GM19035 (cell line): ENCODE results near the gene FBN1.

Experiments
- ATAC-seq: cut with Tn5 transposase; IDR thresholded peaks from one replicate; pipeline ENCODE4 v1.9.1; 2021; ENCODE audit not compliant: unreplicated experiment

The FBN1 gene

DNA sequence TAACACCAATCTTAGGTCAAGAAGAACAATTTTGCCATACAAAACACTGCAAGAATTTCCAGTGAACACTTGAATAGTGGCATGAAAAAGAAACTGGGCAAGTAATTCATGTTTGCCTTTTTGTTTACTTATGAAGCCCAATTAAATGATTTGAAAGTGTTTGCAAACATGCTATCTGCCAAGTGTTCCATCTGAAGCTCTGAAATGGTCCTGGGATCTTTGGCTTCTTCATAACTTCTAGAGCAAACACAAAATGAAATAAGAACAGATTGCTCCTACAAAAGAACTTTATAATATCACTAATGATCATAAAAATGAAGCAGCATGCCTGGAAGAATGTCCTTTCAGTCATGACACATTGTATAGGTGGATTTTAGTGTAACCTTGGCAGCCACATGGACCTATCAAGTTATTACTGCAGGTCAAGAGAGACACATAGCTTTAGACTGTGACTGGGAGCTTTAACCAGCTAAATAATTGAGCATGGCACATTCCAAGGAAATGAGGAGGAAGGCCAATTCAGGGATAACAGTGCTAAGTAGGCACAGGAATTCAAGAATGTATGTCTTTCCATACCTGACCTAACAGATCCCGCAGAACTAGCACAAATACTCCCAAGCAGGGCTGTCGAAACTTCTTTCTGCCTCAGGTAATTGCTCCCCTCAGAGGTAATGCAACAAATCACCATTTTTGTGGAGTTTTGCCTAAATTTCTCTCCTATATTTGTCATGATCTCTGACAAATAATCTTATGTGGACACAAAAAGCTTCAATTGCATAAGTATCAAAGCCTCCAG, 169.7 kb downstream of the FBN1 start:
- ATAC-seq, result no peak

DNA sequence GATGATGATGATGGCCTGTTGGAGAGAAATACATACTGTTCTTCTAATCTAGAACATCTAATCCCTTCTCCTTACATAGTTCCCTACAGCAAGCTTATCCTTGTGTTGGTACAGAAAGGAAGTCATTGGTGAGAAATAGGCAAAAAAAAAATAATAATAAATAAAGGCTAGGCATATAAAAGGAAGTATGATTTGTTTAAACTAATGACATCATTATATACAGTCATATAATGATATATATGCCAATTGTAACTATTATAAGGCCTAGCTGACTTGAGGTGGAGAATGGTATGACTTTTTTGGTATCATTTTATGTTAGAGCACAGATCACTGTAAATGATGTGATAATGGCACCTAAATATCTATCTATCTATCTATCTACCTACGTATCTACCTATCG, 171.8 kb downstream of the FBN1 start:
- ATAC-seq, result no peak

DNA sequence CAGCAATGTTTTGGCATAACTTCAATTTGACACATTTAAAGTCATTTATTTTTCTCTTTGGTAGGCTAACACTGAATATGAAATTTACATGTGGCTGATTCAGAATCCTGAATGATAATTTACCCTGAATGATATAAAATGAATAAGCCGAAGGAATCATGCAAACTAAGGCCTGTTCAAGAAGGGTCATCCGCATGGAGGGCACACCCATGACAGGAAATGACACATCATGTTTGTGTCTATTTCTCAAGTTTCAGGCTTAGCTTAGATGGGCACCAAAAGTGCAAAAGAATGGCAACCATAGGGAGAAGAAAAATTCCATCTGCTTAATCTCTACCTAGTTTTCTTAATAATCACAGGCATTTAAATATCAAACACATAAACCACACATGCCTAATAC, 172.8 kb downstream of the FBN1 start:
- ATAC-seq, result no peak

DNA sequence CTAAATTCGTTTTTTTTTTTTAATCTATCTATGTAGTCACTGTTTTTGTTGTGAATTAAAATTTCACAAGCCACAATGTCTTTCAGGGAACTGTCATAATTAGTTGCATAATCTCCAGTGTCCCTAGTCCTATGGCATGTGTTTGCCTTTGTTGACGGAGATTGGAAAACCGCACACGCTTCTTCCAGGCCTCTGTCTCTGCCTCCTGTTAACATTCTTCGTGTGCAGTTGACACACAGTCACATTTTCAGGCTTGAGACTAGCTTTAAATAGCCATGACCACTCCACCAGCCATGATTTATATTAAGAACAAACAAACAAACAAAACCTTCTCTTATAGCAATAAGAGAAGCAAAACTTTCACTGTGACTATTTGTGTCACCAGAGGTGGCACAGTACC, 174.4 kb downstream of the FBN1 start:
- ATAC-seq, result no peak

DNA sequence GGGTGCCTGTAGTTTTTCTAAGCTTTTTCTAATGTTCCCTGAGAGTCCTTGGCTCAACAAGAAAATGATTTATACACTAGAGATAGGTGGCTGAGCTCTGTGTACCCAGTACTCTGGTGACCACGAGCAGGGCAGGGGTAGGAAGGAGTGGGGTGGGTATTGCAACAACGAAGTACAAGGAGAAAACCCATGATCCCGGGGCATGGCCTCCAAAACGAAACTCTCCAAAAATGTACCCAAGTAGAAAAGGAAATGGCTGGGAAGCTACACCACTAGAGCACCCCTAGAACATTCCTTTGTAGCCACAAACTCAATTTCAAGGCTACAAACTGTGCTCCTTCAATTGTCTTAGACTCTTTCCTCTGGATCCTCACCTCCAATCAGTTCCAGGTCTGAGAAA, 175.4 kb downstream of the FBN1 start:
- no peak for ATAC-seq

DNA sequence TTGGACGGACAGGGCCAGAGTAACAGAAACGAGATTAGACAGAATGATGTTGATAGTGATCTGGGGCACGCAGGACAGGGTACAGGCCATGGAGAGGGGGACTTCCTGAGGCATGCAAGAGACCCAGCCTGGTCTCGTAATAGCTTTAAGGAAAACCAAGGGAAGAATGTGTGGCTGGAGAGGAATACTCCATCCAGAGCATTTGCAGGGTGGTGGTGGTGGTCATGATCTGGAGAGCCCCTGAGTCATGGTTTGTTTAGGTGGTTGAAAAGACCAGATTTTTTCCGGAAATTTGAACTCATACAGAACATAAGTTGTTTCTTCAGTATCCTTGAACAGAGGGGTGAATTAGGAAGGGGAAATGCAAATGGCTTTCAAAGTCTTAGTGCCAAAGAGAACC, 175.8 kb downstream of the FBN1 start:
- ATAC-seq, result no peak

DNA sequence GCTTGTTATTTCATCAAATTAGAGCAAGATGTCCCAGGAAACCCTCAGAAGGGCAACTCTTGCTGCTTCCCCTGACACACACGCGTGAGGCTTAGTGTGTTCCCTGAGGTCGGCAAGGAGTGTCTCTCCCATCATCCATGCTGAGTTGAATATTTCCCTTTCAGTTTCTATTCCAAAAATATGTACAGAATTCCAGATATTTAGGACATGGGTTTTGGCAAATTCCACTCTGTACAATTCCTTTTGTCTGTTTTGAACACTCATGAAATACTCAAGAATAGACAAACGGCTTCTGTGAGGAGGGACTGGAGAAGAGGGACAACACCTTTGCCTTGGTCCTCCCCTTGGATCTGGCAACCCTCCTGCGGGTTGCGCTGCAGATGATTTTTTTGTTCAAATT, 176.2 kb downstream of the FBN1 start:
- no peak for ATAC-seq

DNA sequence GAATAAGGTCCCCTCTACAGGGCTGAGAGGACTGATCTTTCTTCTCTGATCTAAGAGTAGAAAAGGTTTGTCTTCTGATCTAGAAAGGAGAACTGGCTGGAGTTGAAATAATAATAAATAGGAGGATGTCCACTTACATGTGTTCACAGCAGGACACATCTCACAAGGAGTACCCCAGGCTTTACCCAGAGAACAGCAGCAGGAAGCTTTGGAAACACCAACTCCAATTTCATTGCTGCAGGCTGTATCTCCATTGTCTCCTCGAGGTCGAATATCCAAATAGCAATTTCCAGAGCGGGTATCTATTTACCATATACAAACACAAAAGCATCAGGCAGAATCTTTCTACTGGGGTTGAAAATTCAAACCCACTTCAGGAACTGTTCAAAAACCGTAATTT, 177.7 kb downstream of the FBN1 start:
- no peak for ATAC-seq

DNA sequence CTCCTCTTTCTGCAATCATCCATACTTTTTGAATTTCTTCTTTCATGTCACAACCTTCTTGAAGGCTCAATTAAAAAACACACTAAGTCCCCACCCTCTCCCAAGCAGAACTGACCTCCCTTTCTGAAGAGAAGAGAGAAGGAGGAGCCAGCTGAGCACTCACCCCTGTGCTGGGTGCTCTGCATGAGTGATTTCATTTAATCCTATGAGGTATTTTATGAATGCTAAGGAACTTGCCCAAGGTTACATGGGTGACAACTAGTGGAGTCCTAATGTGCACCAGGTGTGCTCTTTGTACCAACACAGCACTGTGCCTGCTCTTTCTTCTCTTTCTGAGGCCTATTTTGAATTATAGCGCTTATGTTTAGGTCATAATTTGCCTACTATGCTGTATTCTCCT, 178.7 kb downstream of the FBN1 start:
- no peak for ATAC-seq

DNA sequence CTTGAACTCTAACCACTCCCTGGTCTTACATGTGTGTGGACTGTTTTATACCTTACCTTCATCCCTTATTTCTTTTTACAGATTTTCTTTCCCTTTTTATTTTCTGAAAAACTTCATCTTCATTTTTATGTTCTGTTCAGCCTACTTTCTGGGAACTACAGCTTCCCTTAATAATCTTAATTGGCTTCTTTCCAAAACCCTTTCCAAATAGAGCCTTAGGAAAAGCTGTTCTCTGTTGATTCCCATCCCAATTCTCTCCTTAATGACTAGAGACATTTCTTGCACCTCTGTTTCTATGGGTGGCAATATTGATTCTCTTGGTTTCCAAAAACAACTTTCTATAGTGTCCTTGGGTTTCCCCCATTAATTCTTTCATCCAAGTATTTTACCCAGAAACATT, 179.4 kb downstream of the FBN1 start:
- no peak for ATAC-seq

DNA sequence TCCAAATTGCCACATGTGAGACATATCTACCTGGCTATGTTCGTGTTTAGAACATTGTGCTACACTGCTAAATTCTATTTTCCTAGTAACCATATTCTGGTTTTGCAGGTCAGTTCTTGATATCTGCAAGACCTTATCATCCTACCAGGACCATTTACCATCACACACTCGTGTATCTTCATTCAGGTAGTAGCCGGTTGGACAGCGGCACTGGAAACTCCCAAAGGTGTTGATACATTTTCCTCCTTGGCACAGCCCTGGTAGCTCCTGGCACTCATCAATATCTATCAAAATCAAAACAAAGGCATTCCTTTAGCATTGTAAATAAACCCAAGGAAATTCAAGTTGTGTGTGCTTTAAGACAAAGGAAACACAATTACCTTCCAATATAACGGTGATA, 180.1 kb downstream of the FBN1 start:
- no peak for ATAC-seq

DNA sequence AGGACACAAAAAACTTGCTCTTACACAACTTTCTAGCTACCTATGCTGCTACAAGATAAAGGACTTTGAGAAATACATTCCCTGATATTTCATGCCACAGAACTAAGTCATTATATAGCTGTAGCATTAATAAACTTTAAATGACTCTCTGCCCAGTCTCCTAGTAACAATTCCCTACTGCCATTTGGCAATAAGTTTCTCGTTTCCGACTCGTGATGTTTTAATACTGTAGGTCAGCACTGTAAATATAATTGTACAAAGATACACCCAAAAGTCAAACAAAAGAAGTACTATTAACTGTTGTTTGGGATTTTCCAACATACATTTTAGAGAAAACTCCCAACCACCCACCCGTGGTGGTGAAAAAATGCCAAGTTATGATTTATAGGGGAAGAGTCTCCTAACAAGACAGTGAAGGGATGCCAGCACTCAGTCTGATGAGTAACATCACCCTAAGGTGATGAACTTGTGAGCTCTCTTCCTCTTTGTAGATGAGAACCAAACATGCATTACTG, 182.1 kb downstream of the FBN1 start:
- ATAC-seq, result no peak

DNA sequence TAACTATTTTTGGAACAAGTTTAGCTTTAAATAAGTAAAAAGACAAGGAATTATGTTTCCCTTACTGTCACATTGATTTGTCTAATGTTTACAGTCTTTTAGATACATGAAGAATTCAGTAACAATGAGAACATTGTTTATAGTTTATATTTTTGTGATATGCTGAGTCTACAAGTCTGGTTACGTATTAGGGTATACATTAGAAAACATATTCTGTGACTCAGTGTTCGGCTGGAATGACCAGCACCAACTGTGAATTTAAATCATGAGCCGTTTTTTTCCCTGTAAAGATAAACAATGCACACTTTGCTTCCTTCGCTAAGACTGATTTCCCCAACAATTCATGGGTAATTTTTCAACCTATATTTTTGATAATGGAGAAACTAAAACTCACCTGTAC, 182.8 kb downstream of the FBN1 start:
- no peak for ATAC-seq

DNA sequence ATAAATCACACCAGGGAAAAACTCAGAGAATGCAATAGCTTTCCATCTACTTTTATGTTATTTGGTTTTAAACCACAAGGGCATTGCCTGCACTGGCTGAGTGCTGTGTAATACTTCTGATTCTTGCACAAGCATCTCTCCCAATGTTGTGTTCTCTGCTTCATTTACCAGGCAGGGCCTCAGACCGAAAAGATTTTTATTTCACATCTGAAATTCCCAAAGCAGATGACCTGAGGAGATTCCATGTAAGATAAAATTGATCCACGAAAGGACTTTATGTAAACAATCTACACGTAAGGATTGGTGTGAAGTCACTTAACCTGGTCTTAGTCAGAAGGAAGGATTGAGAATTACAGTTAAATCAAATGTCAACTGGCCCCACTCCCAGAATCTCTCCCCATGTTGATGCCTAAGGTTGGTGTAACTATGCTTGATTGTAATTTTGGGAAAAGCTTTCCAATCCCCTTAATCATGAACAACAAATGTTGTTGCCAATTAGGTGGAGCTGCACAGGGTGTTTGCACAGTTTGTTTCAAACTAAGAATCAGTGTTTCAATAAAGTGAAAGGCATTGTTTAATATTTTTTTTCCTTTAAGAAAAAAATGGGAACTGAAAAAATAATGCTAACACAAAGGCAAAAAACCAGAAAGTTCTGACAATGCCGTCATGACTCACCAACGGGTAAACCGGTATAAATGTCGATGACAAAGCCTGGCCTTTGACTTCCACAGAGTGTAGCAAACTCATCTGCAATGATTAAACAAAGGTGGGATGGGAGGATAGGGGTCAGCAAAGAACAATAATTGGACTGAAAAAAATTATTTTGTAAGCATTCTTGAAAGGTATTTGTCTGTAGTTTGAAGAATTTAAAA, 185.7 kb downstream of the FBN1 start:
- no peak for ATAC-seq

DNA sequence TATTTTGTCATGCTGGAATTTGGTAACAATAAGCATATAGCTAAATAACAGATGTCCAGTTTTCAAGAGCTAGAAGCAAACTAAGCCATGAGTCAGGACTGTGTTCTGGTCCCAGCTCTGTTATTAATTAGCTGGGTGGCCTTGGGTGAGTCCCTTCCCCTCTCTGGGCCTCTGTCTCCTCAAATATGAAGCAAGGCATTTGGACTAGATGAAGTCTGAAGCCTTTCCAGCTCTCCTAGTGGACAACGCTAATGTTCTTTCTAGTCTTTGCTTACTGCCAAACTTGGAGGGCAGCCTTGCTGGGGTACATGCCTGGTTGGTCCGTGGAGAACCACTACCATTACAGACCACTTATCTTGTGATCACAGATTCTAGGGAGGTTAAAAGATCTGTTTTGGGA, 186.6 kb downstream of the FBN1 start:
- no peak for ATAC-seq

DNA sequence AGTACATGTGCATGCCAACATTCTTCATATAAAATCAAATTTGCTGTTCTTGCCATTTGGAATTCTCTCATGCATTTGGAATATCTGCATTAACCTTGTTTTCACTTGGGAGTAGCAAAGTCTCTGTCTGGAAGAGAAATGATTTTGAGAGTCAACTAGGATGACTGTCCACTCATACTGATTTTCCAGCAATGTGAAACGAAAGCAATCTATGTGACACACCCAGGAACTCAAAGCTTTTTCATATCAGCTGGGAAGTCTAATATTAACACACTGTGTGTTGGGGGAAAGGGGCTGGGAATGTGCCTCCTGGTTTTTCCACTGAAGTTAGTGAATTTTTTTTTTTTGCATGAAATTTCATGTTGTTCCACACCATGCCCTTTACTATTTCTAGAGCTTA, 189.4 kb downstream of the FBN1 start:
- ATAC-seq, result no peak

DNA sequence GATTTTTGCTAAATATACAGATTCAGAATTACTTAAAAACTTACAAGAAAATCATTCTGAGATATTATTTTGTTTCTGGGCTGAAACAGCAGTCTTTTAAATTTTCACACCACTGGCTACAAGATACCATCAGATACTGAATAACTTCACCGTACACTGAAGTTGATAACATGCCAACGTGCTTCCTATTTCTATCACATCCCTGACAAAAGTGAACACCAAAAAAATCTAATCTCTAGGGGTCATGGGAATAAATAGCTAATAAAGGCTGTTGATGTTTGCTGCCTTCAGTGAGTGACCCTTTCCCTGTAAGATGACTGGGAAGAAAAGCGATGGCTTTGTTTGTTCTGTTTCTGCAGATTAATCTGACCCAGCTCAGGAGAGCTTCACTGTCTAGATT, 193.8 kb downstream of the FBN1 start:
- no peak for ATAC-seq

DNA sequence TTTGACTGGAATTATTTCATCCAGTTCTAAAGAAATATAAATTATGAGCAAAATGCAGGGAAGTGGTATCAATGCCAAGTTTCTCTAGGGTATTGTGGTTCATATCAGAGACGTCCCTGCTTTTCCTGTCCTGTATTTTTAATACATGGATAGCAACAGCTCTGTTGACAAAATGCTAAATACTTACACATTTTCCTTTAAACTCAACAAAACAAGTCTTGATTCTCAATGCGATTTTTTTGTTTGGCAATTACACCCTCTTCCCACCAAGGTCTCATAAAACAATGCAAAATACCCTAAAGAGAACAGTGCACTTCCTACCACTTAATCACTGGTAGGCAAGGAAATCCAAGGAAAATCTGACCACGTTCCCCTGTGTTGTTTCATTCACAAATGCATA, 194.3 kb downstream of the FBN1 start:
- ATAC-seq, result no peak

DNA sequence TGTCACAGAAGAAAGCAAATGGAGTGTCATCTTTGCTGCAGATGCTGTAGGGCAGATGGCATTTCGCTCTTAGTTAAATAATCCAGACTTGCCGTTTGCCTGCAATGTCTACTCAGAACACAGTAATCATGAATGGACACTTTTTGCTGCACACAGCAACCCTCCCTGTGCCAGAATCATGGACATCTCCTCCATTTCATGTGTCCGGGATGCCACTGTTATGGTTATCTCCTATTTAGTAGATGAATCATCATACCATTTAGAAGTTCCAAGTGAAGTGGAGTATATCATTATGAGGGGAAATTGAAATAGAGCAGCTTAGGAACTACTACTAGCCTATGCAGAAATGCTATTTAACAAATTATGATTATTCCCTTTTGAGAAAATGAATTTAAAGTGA, 195.8 kb downstream of the FBN1 start:
- no peak for ATAC-seq

DNA sequence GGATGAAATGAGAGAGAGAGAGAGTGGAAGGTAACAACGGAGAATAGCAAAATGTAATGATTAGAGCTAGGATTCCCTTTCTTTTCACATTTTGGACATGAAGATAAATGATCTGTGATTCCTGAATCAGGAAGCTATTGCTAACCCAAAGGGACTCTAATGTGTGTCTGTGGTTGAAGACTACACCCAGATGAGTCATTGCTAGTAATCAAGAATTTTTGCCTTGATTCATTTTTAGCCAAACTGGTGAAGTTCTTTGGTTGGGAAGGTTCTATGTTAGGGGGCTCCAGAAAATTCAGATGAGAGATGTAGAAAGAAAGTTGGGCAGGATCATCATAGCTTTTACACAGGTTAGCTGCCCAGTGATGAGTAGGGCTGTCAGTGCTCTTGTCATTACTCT, 197.9 kb downstream of the FBN1 start:
- no peak for ATAC-seq

DNA sequence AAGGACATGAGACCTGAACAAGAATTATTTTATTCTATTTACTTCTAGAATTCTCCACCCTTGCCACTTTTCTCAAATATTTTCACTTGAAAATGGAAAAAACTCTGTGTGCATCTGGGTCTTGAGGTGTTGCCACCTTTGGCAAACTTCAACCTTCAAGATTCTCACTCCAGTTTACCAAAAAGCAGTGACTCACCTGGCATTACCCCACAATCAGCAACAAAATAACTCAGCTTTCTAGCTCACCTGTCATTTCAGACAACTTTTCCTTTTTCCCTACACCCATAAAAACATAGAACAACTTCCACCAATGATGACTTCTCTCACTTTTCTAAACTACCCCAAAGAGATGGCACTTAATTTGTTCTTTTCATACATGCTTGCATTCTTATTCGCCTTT, 198.5 kb downstream of the FBN1 start:
- ATAC-seq, result no peak

DNA sequence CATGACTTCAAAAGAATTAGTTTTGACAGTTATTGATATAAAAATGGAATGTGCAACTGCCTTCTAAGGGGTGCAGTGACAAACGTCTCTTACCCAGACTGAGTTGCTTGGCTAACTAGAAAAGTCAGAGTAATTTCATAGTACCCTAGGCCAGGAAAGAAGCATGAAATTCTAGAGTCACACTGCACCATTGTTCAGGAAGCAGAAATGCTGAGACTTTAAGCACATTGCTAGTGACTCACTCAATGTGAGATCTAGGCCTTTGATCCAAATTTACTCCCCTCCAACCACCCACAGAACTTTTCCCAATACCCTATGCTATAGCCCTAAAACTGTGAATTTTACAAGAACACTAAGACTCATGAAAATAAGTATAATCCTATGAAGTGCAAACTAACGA, 203.5 kb downstream of the FBN1 start:
- ATAC-seq, result no peak
